HG03108 (cell line): ENCODE measurements around the gene NABP2.
A peak's percentile ranks its signal among the peaks of the same experiment; 100 is the strongest.
"Not testable (repeated sequence)": the region's sequence is repeated elsewhere in the genome, so short reads cannot be mapped to it uniquely, and the experiment has no call there.

Experiments used
- ATAC-seq: cut with Tn5 transposase; IDR thresholded peaks from one replicate; pipeline ENCODE4 v1.9.1; 2021; ENCODE audit warnings: moderate library complexity; ENCODE audit not compliant: unreplicated experiment

The NABP2 gene

DNA sequence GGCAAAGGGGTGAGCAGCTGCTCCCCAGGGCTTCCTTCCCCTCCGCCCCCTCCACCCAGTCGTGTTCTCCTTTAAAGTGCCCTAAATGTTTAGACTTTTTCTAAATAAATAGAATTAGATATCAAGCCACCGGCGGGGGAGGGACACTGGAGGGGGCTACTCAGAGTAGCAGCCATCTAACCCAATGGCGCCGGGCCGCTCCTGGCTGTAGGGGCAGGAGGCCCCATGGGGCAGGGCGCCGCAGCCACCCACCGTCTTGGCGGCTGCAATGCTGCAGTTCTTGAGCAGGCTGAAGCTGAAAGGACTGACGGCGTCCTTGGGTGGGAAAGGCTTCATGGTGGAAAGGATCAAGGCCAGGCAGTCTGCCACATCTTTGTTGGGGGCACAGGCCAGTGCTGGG is 18.8 kb downstream of the NABP2 start:
- ATAC-seq, result no peak

DNA sequence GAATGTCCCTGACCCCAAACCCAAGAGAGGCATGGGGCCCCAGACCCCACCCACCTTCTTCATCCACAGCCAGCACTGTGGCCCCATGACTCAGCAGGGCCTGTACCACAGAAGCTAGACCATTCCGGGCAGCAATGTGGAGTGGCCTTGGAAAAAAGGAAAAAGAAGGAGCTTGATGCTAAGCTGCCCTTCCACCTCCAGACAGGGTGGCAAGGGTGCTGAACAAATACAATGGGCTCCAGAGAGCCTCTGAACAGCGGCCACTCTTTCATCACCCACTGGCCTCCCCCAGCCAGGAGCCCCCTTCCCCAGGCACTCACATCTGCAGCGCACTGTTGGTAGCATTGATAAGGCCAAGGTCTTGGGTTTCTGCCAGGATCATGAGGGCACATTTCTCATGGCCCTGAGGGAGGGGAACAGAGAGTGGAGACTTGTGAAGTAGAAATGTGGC is 19.6 kb downstream of the NABP2 start:
- ATAC-seq, result no peak

DNA sequence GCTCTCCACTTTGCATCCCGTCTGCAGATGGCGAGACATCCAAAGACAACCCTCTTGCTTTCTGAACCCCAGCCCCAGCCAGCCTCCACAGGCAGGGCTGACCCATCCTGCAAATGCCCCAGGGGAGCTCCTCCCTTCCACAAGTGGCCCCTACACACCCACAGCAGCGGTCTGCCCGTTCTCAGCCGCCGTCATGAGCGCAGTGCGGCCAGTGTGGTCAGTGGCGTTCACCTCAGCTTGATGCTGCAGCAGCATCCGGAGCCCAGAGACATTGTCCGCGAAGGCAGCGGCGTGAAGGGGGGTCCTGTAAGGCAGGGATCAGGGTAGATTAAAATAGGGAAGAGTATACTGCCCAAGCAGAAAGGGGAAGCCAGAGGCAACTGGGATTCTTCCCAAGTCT is 20.4 kb downstream of the NABP2 start:
- no peak for ATAC-seq

DNA sequence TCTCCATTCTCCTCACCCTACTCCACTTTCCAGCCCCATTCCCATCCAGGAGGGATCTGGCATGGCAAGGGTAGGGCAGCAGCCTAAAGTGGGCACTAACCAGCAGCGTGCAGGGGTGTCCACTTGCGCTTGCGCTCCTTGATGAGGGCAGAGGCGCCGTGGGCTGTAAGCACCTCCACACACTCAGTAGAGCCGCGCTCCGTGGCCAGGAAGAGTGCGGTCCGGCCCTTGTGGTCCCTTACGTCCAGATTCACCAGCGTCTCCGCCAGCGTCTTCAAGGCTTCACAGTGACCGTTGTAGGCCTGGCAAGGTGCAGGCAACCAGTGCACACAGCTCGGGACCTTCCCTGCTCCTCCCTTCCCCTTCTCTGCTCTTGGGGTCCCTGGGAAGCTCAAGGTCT is 23.8 kb downstream of the NABP2 start:
- no peak for ATAC-seq

DNA sequence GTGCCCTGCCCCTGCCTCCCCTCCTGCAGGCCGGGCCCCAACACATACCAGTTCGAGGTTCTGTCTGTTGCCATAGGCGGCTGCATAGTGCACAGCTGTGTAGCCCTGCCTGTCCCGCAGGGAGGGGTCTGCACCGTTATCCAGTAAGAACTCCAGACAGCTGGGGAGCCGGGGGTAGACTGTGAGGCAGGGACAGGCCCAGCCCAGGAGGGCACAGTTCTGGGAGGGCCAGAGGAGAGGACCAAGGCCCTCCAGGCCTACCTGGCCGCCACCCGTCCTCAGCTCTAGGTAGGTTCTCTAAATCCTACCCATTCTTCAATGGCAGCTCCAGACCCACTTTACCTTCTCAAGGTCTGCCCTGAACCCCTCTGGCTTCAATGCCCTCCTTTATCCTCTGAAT is 24.6 kb downstream of the NABP2 start:
- ATAC-seq, result no peak

DNA sequence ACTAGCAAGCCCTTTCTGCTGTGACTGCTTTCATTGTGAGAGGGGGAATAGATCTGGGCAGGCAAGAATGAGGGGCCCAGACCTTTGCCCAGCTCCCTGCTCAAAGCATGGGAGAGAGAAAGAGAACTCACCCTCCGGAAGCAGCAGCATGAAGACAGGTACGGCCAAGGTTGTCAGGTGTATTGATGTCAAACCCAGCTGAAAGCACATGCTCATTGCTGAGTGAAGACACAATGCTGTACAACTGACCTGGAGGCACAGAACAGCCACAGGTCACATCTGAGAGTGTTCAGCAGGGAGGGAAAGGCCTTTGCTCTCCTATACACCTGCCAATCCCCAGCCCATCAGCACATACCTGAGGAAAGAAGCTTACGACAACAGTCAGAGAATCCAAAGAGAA is 28.5 kb downstream of the NABP2 start:
- no peak for ATAC-seq

DNA sequence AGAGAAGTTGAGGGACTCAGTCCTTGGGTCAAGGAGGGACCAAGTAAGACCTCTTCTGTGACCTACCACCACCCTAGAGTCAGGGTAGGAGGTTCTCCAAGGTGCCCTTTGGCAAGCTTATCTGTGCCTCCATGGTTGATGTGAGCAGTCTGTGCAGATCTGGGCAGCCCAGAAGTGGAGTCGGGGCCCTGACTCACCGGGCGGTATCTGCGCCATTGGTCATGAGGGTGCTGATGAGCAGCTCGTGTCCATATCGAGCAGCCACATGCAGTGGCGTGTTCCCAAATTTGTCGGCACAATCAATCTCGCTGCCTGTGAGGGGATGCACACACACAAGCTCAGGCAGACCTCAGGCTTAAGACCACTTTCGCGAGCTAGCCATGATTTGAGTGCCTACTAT is 28.9 kb downstream of the NABP2 start:
- no peak for ATAC-seq

DNA sequence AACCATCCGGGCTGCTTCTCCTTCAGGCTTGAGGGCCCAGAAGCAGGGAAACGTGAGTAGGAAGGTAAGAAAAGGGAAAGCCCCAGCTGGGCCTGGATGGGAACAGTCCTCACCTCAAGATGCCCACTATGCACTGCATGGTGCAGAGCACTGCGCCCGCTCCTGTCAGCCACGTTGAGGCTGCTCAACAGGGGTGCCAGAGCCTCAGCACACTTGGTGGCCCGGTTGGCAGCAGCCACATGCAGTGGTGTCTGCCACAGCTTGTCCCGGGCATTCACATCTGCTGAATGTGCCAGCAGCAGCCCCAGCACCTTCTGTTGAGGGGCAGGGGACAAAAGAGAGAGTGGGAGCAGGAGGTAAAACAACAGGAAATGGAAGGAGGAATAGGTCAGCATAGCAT is 31.5 kb downstream of the NABP2 start:
- ATAC-seq, result no peak

DNA sequence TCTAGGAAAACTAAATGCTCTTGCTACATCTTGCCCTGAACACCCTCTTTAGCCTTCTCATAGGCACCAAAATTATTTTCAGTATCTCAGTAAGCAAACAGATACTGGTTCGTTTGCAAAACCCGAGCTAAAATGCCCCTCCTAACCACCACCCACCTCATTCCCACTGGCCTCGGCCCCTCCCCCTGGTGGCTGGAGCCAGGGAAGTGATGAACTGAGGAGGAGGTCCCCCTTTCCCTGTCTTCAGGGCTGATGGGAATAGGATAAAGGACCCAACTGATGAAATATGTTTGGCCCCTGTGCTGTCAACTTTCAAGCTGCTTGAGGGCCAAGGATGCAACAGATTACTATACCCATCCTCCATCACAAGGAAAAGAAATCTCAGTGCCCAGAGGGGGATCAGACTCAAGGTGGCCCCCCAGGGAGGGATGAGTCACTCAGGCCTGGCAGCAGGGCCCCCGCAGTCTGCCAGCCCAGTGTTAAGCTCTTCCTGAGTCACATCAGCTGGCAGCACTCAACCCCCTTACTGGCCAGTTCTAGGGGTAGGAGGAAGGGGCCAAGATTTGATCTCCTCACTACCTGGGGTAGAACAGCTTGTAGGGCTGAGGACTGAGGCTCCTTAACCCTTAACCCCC is 32.3 kb downstream of the NABP2 start:
- no peak for ATAC-seq

DNA sequence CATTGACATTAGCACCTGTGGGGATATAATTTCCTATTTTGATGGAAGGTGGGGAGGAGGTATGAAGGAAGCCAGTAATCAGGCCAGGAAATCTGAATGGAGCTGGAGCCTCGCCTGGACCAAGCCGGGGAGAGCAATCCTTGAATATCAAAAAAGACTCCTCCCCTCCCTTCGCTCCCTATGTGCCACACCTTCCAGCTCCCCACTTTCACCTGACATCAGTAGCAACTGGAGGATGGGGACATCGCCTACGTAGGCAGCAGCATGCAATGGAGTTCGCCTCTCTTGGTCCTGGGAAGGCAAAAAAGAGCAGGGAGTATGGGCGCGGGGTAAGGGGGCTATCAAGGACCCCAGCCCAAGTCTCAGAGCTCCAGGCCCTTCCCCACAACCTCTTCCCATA is 32.9 kb downstream of the NABP2 start:
- ATAC-seq, result no peak

DNA sequence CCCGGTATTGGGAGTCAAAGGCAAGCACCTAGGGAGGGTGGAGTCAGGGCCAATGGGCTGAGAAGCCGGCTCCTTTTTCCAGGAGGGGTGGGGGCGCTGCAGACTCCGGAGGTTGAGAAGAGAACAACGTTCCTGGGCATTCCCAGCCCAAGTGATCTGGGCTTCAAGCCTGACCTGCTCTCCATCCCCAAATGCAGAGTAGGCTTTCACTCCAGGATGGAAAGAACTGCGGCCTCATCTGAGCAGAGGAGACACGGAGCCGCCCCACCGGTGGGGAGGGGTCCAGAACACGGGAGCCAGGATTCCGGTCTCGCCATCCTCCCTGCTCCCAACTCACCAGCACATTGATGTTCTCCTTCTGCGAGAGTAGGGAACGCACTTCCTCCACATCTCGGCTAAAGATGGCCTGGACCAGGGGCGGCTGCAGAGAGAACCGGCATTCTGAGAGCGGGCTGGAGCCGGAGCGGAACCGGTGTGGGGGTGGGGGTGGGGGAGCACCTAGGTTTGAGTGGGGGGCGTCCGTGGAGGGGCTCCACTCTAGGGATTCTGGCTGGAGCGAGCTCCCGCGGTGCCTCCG is 33.4 kb downstream of the NABP2 start:
- ATAC-seq, result peak; percentile 4

DNA sequence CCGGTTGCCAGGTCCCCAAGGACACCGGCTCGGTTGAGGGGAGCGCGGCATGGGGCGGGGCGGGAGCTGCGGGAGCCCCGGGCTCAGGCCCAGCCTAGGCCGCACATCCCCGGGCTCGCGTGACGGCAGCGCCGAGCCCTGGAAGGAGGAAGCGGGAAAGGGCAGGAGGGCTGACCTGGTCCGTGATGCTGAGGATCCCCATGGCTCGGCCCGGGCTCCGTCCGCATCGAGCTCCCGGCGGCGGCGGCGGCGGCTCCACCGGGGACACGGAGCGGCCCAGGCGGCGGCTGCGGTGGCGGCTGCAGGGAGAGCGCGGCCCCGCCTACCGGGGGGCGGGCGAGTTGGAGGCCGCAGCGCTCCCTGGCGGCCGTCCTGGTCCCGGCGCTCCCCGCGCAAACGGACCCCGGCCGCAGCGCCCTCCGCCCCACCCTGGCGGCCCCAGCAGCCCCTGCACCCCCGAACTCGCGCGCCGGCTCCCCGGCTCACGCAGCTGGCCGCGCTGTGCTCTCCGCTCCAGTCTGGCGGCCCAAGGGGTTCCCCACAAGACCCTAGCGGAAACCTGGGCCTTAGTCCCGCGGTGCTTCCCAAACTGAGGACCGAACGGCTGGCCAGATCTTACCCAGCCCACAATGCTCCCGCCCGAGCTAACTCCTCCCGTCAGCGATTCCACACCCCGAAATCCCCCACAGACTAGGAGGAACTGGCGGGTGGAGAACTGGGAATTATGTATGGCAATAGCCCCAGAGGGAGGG is 34.1 kb downstream of the NABP2 start, which contains the start of gene ANKRD52:
Gene ANKRD52, minus strand, starts transcription at position 317 of the 752 bp plus-strand sequence. Its CDS starts 115 bp downstream, at position 202.
- ATAC-seq, result peak; percentile 86

DNA sequence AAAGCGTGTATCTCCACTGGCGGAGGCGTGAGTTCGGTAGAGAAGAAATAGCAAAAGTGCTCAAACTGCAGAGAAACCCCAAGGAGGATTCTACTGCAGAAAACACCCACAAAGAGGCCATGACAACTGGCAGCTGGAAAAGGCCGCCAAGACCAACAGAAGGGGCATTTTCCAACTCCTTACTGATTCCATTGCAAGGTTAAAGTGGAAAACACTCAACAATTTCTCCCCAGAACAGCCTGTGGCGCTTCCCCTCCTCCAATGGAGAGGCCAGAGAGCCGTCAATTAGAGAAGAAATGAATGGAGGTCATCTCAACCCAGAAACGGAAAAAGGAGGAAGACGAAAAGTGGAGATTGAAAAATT is 34.7 kb downstream of the NABP2 start:
- no peak for ATAC-seq

DNA sequence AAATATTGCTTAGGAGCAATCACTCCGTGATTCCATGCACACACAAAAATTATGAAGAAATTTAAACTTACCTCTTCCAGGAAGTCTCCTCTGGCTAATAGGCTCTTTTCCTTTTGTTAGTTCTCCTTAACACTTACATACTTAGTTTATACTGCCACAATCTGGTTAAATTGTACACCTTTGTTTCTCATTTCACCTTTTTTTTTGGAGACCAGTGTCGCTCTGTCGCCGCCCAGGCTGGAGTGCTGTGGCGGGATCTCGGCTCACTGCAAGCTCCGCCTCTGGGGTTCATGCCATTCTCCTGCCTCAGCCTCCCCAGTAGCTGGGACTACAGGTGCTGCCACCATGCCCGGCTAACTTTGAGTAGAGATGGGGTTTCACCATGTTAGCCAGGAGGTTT is 36.2 kb downstream of the NABP2 start:
- no peak for ATAC-seq

DNA sequence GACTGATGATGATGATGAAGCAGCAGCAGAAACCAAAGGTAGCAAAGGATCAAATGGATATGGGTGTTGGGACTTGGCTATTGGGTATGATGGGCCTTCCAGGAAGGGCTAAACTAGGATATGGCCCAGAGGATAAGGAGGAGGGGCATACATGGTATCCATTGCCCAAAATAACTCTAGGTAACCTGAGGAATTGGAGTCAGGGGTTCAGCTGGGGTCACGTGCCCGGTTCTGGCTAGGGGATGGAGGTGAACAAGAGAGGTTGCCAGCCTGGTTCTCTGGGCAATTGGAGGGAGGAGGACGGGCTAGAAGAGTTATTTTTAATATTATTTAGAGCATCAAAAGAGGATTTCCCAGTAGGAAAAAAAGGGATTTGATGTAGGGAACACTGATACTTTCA is 36.8 kb downstream of the NABP2 start:
- no peak for ATAC-seq

DNA sequence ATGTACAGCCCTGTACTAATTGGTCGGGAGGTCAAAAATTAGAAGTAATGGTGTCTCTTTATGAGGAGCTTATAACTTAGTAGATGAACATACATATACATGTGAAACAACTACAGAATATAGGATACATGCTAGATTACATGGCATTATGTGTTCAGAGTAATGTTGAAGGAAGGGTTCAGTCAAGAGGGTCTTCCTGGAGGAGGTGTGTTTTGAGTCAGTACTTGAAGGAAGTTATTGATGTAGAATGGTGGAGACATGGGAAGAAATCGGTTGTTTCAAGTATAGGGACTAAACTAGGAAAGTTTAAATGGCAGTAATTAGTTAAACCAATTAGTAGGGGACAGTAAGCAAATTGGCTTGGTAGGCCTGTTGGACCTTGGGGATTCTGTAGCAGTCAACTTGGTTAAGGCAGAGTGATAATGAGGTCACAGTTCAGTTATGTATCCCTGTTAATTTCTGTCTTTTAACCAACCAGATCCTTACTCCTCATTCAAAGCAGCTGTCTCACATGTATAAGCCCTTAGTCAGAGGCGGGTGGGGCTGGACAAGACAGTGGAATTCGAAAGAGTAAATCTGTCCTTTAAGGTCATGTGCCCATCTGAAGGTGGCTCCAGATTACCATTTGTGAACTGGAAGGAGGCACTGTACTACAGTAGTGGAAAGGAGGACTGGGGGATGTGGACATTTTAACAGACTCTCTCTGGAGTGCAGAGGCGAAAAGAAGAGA is 37.5 kb downstream of the NABP2 start:
- no peak for ATAC-seq

DNA sequence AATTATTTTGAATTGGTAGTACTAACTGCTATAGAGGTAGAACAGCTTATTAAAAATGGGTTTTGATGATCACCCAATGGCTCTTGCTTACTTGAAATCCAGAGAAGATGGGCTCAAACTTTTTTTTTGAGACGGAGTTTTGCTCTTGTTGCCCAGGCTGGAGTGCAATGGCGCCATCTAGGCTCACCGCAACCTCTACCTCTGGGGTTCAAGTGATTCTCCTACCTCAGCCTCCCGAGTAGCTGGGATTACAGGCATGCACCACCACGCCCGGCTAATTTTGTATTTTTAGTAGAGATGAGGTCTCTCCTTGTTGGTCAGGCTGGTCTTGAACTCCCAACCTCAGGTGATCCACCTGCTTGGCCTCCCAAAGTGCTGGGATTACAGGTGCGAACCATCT is 38.8 kb downstream of the NABP2 start:
- not testable (repeated sequence) for ATAC-seq

DNA sequence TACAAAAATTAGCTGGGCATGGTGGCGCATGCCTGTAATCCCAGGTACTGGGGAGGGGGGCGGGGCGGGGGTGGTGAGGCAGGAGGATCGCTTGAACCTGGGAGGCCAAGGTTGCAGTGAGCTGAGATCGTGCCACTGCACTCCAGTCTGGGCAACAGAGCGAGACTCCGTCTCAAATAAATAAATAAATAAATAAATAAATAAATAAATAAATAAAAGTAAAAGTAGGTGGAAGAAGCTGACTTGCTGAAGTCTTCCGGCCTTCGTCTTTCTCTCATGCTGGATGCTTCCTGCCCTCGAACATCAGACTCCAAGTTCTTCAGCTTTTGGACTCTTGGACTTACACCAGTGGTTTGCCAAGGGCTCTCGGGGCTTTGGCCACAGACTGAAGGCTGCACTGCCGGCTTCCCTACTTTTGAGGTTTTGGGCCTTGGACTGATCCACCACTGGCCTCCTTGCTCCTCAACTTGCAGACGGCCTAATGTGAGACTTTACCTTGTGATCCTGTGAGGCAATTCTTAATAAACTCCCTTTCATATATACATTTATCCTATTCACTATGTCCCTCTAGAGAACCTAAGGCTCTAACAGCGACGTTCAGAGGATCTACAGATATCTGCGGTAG is 42.0 kb downstream of the NABP2 start:
- not testable (repeated sequence) for ATAC-seq

DNA sequence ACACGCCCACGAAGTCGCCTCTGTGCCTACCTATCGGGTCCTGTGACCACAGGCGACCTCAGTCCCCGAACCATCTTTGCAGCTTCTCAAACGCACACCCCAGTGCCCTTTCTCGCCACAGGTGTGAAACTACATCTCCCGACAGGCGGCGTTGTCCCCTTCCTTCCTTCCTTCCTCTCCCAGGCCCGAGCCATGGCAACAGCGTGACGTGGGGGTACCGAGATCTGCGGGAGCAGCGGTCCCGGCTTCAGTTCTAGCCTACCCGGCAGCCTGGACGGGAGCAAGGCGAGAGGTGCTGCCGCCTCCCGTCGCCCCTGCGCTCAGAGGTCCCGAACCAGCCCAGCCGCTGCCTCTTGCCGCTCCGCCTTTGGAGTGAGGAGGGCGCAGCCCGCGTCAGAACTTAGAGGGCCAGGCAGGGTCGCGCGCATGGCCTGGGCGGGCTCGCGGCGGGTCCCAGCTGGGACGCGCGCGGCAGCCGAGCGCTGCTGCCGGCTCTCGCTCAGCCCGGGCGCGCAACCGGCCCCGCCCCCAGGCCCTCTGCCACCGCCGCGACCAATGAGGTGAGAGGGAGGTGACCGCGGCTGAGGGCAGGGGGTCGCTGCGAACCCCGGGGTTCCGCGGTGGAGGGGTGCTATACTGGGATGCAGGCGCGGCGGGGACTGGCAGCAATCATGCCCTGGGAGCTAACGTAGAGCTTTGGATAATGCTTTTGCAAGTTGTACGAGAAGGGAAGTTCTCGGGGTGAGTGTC is 42.7 kb downstream of the NABP2 start, which contains the start of gene COQ10A:
Gene COQ10A, plus strand, starts transcription at position 250 of the 750 bp plus-strand sequence. Its CDS starts 177 bp downstream, at position 427.
- ATAC-seq, result peak; percentile 85

DNA sequence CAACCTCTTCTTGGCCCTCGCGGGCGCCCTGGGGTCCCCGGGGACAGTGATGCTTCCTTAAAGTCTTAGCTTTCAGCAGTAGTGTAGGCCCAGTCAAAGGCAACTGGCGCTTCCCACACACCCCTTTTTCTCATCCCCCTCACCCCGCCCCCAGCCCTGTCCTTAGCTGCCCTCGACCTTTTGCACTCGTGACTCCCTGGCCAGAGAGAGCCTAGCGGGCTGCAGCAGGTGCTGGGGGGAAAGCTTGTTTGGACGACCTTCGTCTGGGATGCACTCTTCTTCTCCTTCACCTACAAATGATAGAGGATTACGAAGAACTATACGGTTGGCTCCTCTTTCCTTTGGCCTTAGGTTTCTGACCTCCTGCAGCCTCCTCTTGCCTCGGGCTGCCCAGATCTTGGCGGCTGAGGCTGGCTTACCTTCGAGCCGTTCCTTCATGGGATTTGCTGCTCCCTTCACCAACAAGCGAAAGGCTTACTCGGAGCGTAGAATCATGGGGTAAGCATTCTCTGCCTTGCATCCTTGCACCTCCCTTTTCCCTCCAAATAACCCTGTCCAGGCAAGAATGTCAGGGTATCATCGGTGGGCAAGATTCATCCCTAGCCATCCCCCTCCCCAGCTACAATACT is 43.4 kb downstream of the NABP2 start:
- ATAC-seq, result no peak
